T-helper 1 cell treated with Interleukin-12 subunit alpha and Interleukin-12 subunit beta and Interleukin-4 antibody, amounts not matched to agents 30 μg/mL and 1 μg/mL, for 36 hours (primary cell): ENCODE data around the gene EIF4G3.

Experiments
- H3K27ac Mint-ChIP-seq: one replicate; pipeline ENCODE4 v1.8.0; 2021; ENCODE audit warnings: mild to moderate bottlenecking, mixed read lengths
- H3K27me3 Mint-ChIP-seq: one replicate; pipeline ENCODE4 v1.8.0; 2021; ENCODE audit warnings: low read depth, mixed read lengths
- H3K36me3 Mint-ChIP-seq: one replicate; pipeline ENCODE4 v1.8.0; 2021; ENCODE audit warnings: low read depth, mixed read lengths
- H3K4me1 Mint-ChIP-seq: one replicate; pipeline ENCODE4 v1.8.0; 2021; ENCODE audit warnings: low read depth, mixed read lengths
- H3K4me3 Mint-ChIP-seq: one replicate; pipeline ENCODE4 v1.8.0; 2021; ENCODE audit warnings: mild to moderate bottlenecking, moderate library complexity, mixed read lengths
- H3K9me3 Mint-ChIP-seq: one replicate; pipeline ENCODE4 v1.8.0; 2021; ENCODE audit warnings: mixed read lengths

The EIF4G3 gene

DNA sequence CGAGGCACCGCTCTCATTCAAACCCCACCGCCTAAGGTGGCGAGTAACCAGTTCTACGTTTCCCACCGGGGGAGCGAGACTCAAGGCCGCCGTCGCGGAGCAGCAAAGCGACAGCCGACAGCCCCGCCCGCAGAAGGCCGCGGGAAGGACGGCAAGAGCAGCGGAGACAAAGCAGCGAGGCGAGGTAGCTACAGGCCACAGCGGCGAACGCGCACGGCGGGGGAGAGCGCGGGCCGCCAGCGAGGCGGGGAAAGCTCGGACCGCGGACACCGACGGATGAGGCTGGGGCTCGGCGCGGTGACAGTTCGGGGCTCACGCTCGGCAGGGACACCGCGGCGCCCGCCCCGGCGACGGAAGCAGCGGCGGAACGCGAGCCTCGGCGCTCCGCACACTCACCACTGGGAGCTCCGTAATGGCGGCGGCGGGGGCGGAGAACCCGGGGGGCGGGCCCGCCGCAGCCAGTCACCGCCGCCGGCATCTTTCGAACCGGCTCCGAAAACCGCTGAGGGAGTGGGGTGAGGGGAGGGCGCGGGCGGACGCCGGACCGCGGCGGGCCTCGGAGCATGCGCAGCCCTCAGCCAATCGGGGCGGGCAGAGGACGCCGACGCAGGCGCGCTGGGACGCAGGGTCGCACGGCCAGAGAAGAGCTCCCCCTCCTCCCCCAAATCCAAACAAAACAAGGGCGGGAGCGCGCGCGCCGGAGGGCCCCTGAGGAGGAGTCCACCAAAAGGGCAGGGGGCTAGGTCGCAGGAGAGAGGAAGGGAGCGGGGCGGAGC is 390.3 kb downstream of the EIF4G3 start:
- H3K4me1 Mint-ChIP-seq = peaks cover 24% of the 10 kb centered on the region
- H3K9me3 Mint-ChIP-seq = no peaks in the 10 kb centered on the region
- H3K4me3 Mint-ChIP-seq = peak overlapping the region; percentile 93
- peaks cover 3% of the 10 kb centered on the region for H3K36me3 Mint-ChIP-seq
- peaks cover 4% of the 10 kb centered on the region for H3K27me3 Mint-ChIP-seq
- peak overlapping the region; percentile 98 for H3K27ac Mint-ChIP-seq

DNA sequence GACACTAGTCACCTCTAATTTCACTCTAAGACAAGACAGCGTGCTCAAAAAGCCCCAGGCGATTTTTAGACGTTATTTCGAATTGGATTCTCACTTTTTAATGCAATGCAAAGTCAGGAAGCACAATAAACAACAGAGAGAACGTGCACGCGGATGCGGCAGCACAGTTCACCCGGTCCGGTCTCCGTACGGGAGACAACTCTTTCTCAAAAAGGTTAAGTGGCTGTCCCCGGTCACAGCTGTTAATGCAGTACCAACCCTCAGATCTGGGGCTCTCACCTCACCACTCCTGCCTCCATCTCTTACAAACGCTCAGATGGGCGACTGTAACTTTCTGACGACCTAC is 390.8 kb downstream of the EIF4G3 start:
- peak overlapping the region; percentile 93 for H3K4me3 Mint-ChIP-seq
- peak overlapping the region; percentile 98 for H3K27ac Mint-ChIP-seq
- H3K36me3 Mint-ChIP-seq = peaks cover 7% of the 10 kb centered on the region
- peaks cover 3% of the 10 kb centered on the region for H3K27me3 Mint-ChIP-seq
- H3K4me1 Mint-ChIP-seq = peaks cover 28% of the 10 kb centered on the region
- no peaks in the 10 kb centered on the region for H3K9me3 Mint-ChIP-seq

DNA sequence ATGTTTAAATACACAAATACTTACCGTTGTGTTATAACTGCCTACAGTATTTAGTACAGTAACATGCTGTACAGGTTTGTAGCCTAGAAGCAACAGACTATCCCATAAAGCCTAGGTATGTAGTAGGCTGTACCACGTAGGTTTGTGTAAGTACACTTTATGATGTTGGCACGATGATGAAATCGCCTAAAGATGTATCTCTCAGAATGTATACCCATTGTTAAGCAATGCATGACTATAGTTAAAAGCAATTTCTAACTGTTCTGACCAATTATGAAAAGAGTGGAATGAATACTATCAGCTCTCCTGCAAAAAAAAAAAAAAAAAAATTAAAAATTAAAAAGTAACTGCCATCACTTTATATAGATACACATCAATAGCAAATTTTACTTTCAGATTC is 401.0 kb downstream of the EIF4G3 start:
- peaks cover 41% of the 10 kb centered on the region for H3K36me3 Mint-ChIP-seq
- no peaks in the 10 kb centered on the region for H3K27me3 Mint-ChIP-seq

DNA sequence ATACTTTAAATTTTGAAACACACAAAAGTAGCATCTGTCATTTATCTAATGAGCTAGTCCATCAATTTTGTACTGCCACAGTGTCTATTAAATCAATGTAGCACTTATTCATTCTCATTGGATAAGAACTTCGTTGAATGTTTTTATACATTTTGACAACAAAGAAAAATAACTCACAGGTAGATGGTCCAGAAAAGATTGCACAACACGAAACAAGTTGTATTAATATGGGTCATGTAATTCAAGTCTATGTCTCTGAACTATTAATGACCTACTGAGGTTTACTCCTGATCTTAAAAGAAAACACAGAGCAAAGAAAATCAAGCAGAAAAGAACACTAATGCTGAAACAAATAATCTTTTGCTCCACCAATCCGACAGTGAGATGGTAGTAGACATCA is 404.9 kb downstream of the EIF4G3 start:
- Mint-ChIP-seq H3K27me3 (no peaks in the 10 kb centered on the region), H3K4me1 (peaks cover 2% of the 10 kb centered on the region), H3K9me3 (no peaks in the 10 kb centered on the region), H3K27ac (no peak overlapping the region), H3K4me3 (no peak overlapping the region), H3K36me3 (peaks cover 39% of the 10 kb centered on the region)

More for the DNA sequence above, 401.0 kb downstream of the EIF4G3 start:
- H3K4me1 Mint-ChIP-seq = peaks cover 9% of the 10 kb centered on the region
- no peaks in the 10 kb centered on the region for H3K9me3 Mint-ChIP-seq
- no peak overlapping the region for H3K4me3 Mint-ChIP-seq
- H3K27ac Mint-ChIP-seq = no peak overlapping the region

DNA sequence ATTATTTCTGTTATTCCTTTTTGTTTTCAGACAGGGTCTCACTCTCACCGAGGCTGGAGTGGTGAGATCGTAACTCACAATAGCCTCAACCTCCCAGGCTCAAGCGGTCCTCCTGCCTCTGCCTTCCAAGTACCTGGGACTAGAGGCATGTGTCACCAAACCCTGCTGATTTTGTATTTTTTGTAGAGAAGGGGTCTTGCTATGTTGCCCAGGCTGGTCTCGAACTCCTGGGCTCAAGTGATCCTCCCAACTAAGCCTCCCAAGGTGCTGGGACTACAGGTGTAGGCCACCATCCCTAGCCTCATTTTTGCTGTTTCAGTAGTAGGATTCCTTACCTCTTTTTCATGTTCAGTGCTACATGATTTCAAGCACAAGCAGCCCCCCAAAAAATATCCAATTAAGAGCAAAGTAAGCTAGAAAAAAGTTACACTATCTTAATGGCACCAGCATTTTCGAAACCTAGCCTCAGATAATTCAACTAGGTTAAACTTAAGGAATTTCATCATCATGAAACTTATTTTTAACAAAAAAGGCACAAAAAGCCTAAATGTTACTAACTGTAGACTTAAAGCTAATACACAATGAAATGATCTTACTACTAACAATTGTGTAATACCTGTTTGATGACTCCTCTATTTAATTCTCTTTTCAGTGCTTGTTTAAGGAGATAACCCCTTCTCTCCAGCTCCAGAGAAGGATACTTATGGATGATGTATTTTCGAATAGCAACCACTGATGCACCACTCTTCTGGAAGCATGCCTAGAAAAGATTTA is 406.2 kb downstream of the EIF4G3 start:
- Mint-ChIP-seq H3K4me3 (no peak overlapping the region), H3K27ac (no peak overlapping the region), H3K36me3 (peaks cover 42% of the 10 kb centered on the region), H3K27me3 (no peaks in the 10 kb centered on the region), H3K9me3 (no peaks in the 10 kb centered on the region), H3K4me1 (no peaks in the 10 kb centered on the region)

DNA sequence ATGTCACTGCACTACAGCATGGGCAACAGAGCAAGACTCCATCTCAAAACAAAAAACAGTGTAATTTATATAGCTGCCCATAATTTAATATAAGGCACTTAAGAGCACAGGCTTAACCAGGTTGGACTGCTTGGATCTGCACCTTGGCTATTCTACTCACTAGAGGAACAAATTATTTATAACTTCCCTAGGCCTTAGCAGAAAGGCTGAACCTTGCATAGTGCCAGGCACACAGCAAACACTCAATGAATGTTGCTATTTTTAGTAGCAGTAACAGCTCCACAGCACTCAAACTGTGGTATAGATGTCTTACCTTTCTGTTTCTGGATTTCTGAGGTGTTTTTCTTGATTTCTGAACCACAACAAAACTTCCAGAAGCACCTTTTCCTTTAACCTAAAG is 409.4 kb downstream of the EIF4G3 start:
- Mint-ChIP-seq H3K27me3 (no peaks in the 10 kb centered on the region), H3K9me3 (no peaks in the 10 kb centered on the region), H3K36me3 (peaks cover 42% of the 10 kb centered on the region), H3K27ac (no peak overlapping the region), H3K4me3 (no peak overlapping the region), H3K4me1 (no peaks in the 10 kb centered on the region)

DNA sequence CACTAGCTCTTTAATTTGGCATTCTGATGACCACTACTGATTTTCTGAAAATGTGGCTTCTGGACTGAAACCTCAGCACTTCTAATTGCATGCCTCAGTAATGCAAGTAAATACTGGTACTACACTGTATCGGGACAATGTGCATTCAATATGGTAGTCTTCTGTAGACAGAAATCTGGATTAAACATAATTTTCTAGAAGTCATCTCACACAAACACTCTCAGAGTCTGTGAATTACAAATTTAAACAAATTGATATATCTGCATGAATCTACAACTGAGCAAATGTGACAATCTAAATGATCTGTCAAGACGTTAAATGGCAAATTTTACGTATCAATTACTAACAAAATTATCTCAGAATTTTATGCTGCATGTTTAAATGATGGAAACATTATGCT is 413.3 kb downstream of the EIF4G3 start:
- Mint-ChIP-seq H3K4me3 (no peak overlapping the region), H3K27ac (no peak overlapping the region), H3K9me3 (no peaks in the 10 kb centered on the region), H3K4me1 (no peaks in the 10 kb centered on the region), H3K36me3 (peaks cover 47% of the 10 kb centered on the region), H3K27me3 (no peaks in the 10 kb centered on the region)

DNA sequence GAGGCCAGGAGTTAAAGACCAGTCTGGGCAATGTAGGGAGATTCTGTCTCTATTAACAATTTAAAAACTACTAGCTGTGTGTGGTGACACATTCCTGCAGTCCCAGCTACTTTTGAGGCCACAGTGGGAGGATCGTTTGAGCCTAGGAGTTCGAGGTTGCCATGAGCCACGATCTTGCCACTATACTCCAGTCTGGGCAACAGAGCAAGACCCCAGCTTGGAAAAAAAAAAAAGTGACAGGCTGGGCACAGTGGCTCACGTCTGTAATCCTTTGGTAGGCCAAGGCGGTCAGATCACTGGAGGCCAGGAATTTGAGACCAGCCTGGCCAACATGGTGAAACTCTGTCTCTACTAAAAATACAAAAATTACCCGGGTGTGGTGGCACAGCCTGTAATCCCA is 416.4 kb downstream of the EIF4G3 start:
- Mint-ChIP-seq H3K4me3 (no peak overlapping the region), H3K9me3 (no peaks in the 10 kb centered on the region), H3K4me1 (no peaks in the 10 kb centered on the region), H3K27me3 (no peaks in the 10 kb centered on the region), H3K27ac (no peak overlapping the region), H3K36me3 (peaks cover 49% of the 10 kb centered on the region)
